ENCODE data around the gene ENOX1. TPM values are rescaled to one million over a fixed set of nuclear protein-coding genes. Genes with fewer than 3 reads are reported as not detected.

Gene ENOX1
- total RNA-seq, 1 experiment from 2014 or later, result 2.4 TPM

DNA sequence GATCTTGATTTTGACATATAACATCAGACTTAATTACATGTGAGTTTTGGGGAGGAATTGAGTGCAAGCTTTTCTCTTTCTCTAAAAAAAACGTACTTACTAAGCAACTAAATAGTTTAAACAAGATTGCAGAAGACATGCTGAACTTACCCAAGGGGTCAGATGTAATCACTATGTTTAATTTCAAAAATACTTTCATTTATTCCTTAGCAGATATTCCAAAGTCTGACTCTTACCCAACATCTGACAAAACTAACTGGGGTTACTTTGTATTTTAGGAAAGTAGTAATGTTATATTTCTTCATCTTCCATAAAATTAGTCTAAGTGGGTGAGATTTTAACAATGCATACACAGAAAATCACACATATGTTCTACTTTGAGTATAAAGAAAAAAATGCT, 493.2 kb downstream of the ENOX1 start:
- Histone ChIP-seq H3K36me3 (no peaks in the 10 kb centered on the region), H3K9me3 (no peaks in the 10 kb centered on the region), H3K27me3 (no peaks in the 10 kb centered on the region), H3K4me3 (no peak overlapping the region)
- DNase-seq, result no peak

DNA sequence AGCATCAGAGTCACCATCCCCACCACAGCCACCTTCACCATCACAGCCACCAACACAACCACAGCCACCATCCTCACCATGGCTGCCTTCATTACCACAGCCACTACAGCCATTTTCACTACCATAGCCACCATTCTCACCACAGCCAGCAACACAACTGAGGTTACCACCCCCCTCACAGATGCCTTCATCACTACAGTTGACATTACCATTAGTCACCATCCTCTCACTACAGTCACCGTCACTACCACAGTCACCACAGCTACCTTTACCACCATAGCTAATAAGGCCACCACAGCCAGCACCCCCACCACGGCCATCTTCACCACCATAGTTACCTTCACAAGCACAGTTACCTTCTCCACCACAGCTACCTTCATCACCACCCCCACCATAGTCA, 493.8 kb downstream of the ENOX1 start:
- Histone ChIP-seq H3K36me3 (no peaks in the 10 kb centered on the region), H3K4me3 (no peak overlapping the region), H3K27me3 (no peaks in the 10 kb centered on the region), H3K9me3 (no peaks in the 10 kb centered on the region)
- DNase-seq, result no peak

DNA sequence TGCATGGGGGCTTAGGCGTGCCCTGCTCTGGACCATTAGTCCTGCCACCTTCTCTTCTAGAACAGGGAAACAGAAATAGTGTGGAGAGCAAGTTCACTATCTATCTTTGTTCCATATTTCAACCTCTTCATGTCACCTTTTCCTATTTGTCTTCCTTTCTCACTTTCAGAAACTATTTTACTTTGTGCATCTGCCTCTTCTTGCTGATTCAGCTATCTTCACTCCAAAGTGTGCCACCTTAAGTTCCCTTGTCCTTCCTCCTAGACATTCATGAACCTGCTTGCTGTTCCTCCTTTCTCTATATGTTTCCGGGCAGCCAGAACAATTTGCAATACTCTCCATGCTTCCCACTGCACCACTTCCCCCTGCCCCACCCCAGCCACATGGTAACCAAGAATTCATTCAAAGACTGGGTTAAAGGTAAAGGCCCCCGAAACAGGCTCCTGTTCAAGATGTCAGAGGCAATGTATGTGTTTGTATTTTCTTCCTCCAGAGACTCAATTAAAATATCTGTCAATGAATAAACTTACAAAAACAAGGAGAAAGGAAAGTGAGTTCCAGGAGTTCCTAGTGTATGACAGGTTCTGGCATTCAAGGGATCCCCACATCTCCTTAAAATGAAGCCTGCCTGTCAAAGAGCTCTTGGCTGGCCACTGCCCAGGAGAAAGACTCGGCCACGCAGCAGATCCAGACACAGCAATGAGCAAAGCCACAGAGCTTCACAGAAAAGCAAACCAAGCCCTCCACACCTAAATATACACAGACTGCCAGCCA, 495.3 kb downstream of the ENOX1 start:
- no peaks in the 10 kb centered on the region for H3K9me3 ChIP-seq
- H3K27me3 ChIP-seq, result no peaks in the 10 kb centered on the region
- H3K4me3 ChIP-seq, result no peak overlapping the region
- no peak for DNase-seq
- no peaks in the 10 kb centered on the region for H3K36me3 ChIP-seq

DNA sequence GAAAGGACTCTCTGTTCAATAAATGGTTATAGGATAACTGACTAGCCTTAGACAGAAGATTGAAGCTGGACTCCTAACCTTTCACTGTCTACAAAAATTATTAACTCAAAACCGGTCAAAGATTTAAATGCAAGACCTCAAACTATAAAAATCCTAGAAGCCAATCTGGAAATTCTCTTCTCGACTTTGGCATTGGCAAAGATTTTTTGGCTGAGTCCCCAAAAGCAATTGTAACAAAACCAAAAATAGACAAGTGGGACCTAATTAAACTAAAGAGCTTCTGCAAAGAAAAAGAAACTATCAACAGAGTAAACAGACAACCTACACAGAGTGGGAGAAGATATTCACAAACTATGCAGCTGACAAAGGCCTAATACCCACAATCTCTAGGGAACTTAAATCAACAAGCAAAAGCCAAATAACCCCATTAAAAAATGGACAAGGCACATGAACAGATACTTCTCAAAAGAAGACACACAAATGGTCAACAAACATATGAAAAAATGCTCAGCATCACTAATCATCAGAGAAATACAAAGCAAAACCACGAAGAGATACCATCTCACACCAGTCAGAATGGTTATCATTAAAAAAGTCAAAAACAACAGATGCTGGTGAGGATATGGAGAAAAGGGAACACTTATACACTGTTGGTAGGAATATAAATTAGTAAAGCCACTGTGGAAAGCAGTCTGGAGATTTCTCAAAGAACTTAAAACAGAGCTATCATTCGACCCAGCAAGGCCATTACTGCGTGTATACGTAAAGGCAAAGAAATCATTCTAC, 497.1 kb downstream of the ENOX1 start:
- Histone ChIP-seq H3K27me3 (no peaks in the 10 kb centered on the region), H3K9me3 (no peaks in the 10 kb centered on the region), H3K36me3 (no peaks in the 10 kb centered on the region), H3K4me3 (no peak overlapping the region)
- DNase-seq, result no peak

DNA sequence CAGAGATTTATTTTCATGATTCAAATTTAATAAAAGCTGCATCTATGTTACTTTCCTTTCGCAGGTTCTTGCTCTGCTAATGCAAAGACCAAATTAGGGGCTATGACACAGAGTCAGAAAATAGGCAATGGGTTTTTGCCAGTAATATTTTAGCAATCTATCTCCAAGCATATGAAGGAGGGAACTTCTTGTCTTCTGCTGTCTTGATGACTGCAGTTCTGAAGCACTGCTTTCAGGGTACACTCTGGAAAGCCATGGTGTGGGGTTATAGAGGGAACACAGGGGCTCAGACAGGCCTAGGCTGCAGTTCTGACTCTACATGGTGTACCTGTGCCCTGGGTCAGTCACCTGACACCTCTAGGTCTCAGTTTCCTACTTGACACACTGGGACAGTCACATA, 500.0 kb downstream of the ENOX1 start:
- Histone ChIP-seq H3K4me3 (no peak overlapping the region), H3K27me3 (no peaks in the 10 kb centered on the region), H3K36me3 (no peaks in the 10 kb centered on the region), H3K9me3 (no peaks in the 10 kb centered on the region)
- no peak for DNase-seq

DNA sequence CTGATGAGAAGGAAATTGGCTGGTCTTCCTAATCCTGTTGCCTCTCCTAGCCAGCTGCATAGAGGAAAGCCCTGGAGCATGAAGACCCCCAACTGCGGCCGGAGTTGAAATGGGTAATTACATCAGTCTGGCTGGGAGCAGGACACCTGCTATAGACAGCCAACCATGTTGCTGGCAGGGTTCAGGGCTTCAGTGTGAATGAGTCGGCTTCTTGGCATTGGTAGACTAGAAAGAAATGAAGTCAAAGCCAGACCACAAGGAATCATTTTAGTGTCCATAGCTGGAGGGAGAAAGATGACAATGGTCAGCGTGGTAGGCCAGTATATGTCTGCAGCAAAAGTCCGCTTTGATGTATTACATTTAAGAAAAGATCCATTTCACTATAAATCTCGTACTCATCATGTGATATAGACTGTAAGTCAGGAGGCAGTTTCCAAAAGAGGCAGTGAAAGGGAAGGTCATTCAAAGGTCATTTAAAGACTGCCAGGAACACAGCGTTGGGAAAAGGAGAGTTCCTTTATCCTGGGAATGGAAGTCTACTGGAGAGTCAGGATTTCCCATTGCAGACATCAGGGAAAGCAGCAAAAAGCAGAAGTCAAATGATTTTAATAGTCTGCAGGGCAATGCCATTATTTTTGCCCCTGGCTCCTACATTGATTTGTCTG, 500.7 kb downstream of the ENOX1 start:
- H3K4me3 ChIP-seq, result no peak overlapping the region
- no peaks in the 10 kb centered on the region for H3K27me3 ChIP-seq
- H3K9me3 ChIP-seq, result no peaks in the 10 kb centered on the region
- DNase-seq, result peak; percentile 95
- no peaks in the 10 kb centered on the region for H3K36me3 ChIP-seq

DNA sequence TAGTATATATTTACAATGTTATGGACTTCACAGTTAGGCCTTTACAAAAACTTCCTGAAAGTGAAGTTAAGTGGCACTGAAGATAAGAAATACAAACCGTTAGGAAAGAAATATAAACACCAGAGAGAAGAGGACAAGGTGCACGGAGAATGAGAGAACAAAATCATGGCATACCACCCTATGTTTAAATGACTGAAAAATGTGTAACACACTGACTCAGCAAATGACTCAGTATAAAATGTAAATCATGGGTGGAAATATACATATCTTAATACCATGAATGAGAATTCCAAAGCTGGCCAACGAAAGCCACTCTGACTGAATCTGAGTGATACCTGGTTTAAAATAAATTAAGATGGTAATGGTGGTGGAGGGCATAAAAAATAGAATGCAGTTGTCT, 502.6 kb downstream of the ENOX1 start:
- DNase-seq, result no peak
- H3K36me3 ChIP-seq, result no peaks in the 10 kb centered on the region
- H3K9me3 ChIP-seq, result no peaks in the 10 kb centered on the region
- H3K27me3 ChIP-seq, result no peaks in the 10 kb centered on the region
- H3K4me3 ChIP-seq, result no peak overlapping the region

DNA sequence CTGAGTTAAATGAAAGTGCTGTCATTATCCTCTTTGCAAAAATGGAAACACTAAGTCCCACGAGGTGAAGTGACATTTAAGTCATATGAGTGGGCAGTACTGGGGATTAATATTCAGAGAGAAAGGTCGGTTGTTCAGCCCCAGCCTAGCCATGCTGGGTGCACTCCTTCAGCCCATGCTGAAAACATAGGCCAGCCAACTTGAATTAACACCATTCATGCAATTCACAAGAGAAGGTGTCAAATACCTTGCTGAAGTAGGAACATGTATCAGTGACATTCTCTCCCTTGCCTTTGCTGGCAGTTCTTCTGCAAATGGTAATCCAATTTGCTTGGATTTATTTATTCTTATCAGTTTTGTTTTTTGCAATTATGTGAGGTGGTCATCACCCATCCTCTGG, 507.1 kb downstream of the ENOX1 start:
- no peaks in the 10 kb centered on the region for H3K27me3 ChIP-seq
- DNase-seq, result no peak
- H3K36me3 ChIP-seq, result no peaks in the 10 kb centered on the region
- no peak overlapping the region for H3K4me3 ChIP-seq
- no peaks in the 10 kb centered on the region for H3K9me3 ChIP-seq

DNA sequence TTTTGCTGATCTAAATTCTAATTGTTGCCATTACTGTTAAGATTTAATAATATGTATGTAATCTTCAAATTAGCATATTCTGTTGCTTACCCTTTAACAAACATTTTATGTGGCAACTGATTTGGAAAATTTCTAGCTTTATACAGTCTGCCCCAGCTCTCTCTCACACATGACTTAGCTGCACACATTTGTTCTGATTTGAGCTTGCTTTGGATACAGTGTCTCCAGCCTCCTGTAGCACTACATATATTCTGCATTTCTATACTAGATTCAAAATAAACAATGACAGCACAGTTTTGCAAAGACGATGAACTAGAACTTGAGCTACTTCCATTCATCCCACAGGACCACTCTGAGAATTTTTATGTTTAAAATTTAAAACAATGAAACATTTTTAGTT, 508.6 kb downstream of the ENOX1 start:
- no peaks in the 10 kb centered on the region for H3K27me3 ChIP-seq
- H3K36me3 ChIP-seq, result no peaks in the 10 kb centered on the region
- no peak overlapping the region for H3K4me3 ChIP-seq
- DNase-seq, result no peak
- no peaks in the 10 kb centered on the region for H3K9me3 ChIP-seq

DNA sequence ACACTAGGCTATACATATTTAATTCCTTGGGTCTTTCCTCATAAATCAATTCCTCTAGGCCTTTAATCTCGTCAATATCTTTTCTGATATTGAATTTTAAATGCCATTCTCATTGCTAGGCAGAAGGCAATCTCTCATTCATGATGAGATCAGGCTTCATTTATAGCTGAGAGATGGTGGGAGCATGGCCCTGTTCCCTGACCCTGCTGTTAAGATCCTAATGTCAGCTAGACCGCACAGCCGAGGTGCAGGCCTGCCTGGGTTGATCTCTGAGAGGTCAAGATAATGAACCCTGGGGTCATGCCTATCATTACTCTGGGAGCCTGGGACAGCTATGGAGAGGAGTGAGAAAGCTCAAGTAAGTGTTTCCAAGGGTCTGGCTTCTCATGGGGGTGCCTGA, 509.6 kb downstream of the ENOX1 start:
- no peaks in the 10 kb centered on the region for H3K27me3 ChIP-seq
- no peaks in the 10 kb centered on the region for H3K9me3 ChIP-seq
- no peak overlapping the region for H3K4me3 ChIP-seq
- H3K36me3 ChIP-seq, result no peaks in the 10 kb centered on the region
- DNase-seq, result no peak

DNA sequence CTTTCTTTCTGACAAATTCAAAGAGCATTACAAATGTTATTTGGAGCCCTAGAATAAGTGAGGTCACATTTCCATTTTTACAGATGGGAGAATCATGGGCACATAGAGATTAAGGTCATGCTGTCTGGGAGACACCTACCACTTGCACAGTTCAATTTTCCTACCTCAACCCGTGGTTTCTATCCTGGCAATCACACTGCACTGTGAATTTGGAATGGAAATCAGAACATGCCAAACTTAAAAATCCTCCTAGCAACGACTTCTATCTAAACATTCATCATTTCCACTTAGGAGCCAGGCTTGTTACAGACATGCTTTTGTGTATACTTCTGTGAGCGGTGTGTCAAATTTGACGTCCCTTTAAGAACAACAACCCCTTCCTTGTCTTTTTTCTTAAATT, 511.9 kb downstream of the ENOX1 start:
- Histone ChIP-seq H3K9me3 (no peaks in the 10 kb centered on the region), H3K4me3 (no peak overlapping the region)
- no peak for DNase-seq

DNA sequence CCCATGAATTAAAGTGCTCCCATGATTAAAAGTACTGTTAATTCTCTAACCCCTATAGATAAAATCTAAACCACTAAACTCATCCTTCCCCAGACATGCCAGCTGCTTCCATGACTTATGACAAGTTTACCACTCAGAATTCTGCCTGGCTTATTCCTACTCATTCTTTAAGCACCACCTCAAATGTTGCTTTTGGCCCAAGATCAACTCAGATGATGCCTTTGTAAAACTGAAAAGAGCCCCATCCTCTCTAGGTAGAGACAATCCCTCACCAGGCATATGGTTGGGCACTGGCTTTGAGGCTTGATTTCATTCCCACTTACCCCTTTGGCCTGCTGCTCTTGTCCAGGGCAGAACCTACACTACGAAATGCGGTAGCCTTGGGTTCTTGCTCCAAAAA, 513.4 kb downstream of the ENOX1 start:
- DNase-seq, result peak; percentile 11
- Histone ChIP-seq H3K36me3 (no peaks in the 10 kb centered on the region), H3K27me3 (no peaks in the 10 kb centered on the region), H3K9me3 (no peaks in the 10 kb centered on the region), H3K4me3 (no peak overlapping the region)

More for the DNA sequence above, 511.9 kb downstream of the ENOX1 start:
- Histone ChIP-seq H3K36me3 (no peaks in the 10 kb centered on the region), H3K27me3 (no peaks in the 10 kb centered on the region)

DNA sequence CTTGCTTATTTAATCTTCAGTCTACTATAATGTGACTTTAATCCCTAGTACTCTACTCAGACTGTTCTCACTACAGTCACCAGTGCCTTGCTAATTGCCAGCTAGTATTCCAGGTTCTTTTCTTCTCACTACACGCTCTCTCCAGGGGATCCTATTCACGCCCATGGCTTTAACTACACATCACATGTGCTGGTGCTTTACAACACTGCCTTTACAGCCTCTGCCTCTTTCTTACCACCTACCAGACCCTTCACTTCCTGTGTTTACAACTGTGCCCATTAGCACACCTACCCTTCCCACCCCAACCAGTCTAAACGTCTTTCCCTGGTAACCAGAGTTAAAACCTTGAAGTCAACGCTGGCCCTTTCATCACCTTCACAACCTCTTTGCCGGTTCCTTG, 513.9 kb downstream of the ENOX1 start:
- no peak for DNase-seq
- Histone ChIP-seq H3K36me3 (no peaks in the 10 kb centered on the region), H3K4me3 (no peak overlapping the region), H3K27me3 (no peaks in the 10 kb centered on the region), H3K9me3 (no peaks in the 10 kb centered on the region)

DNA sequence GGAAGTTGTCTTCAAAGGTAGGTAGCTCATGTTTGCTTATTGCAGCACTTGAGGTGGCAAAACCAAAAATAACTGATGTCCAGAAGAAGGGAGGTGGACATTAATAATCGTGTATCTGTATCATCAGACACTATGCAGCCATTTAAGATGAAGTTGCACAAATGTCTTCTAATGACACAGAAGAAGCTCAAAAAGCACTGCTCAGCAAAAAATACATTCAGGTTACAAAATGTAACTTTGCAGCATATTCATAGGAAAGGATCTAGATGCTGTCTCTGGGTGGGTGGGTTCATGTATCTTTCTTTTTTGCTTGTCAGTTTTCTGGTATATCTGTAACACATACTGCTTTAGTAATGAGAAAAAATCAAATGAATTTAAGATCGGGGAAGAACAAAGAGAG, 515.6 kb downstream of the ENOX1 start:
- DNase-seq, result no peak
- H3K9me3 ChIP-seq, result no peaks in the 10 kb centered on the region
- H3K27me3 ChIP-seq, result no peaks in the 10 kb centered on the region
- H3K36me3 ChIP-seq, result no peaks in the 10 kb centered on the region
- H3K4me3 ChIP-seq, result no peak overlapping the region

DNA sequence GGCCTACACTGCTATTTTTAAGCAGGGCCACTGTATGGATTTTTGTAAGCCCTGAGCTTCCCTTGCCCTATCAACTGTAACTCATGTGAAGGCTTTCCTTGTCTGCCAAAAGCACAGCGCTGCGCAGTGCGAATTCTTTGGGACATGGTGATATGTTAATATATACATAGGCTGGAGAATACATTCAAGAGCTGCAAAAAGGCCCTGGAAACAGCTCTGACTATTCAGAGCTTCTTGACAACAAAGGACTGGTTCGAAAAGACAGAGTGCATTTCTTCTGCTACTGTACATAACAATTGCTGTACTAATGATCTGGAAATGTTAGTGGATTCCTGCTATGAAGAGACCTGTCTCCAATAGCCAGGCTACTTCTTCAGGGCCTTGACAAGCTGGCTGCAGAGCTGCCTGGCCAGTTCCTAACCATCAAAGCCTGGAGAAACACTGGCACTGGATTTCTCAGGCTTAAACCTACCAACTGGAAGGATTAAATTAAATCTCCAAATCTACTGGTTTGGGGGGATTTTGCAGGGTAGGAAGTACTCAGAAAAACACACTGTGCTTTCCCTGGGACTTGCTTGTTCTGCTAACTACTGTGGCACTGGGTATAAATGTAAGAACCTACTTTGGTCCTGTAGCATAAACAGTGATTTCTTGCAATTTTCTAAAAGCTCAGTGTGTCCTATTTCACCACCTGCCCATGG, 516.5 kb downstream of the ENOX1 start:
- H3K4me3 ChIP-seq, result no peak overlapping the region
- H3K9me3 ChIP-seq, result no peaks in the 10 kb centered on the region
- no peaks in the 10 kb centered on the region for H3K36me3 ChIP-seq
- no peaks in the 10 kb centered on the region for H3K27me3 ChIP-seq
- no peak for DNase-seq

DNA sequence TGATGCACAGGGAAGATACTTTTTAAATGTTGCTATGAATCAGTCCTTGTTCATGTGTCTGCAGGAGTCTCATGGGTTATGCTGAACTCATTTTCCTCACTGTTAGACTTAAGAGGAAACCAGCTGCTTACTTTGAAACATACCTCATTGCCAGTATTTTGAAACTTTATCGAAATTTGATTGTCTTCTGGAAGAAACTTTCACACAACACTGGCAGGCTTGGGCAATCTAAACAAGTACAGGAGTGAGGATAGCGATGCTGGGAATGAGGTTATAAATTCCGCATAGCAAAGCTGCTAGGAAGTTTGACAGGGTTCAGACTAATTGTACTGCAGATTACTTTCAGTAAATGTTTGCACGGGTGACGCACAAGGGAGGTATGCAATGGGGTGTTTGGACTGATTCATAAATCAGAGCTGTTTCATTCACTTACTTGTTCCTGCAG, 517.7 kb downstream of the ENOX1 start:
- H3K36me3 ChIP-seq, result no peaks in the 10 kb centered on the region
- peak; percentile 84 for DNase-seq
- H3K9me3 ChIP-seq, result no peaks in the 10 kb centered on the region
- H3K27me3 ChIP-seq, result no peaks in the 10 kb centered on the region
- 0 out of 2 replicates have a peak overlapping the region, but pooled peaks have one; percentile 1 for H3K4me3 ChIP-seq

DNA sequence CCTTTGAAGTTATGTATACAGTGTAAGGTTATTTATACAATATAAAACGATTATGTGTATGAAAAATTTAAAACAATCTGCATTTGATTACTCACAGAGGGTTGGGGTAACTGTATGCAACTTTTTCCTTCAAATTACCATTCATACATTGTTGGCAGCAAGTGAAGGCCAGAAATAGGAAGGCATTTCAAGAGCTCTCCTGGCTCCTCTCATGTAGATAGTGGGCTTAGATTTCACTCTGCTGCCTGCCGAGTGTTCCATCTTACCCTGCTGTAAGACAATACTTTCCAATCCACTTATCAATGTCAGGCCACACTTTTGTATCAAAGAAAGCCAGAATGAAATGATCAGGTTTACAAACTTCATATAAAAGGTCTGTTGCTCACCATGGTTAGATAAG, 518.1 kb downstream of the ENOX1 start:
- no peaks in the 10 kb centered on the region for H3K9me3 ChIP-seq
- no peaks in the 10 kb centered on the region for H3K27me3 ChIP-seq
- H3K4me3 ChIP-seq, result 0 out of 2 replicates have a peak overlapping the region, but pooled peaks have one; percentile 1
- no peak for DNase-seq
- H3K36me3 ChIP-seq, result no peaks in the 10 kb centered on the region
